H1 (cell line): ENCODE data around the gene TEN1. TPM values are rescaled to one million over a fixed set of nuclear protein-coding genes. Genes with fewer than 3 reads are reported as not detected.
A peak's percentile ranks its signal among the peaks of the same experiment; 100 is the strongest.

ENCODE experiments used
- CTCF ChIA-PET: fragments of 300-600 bp; sonication (Branson Sonifier 250); formaldehyde crosslinking; loops from one replicate; lab custom pipeline; 2021; ENCODE audit not compliant: partially characterized antibody; lab: Charles Lee
- POLR2A ChIA-PET: fragments of 300-600 bp; sonication (Branson Sonifier 250); formaldehyde crosslinking; loops from one replicate; lab custom pipeline; 2021; ENCODE audit warnings: inconsistent platforms; ENCODE audit not compliant: partially characterized antibody; lab: Charles Lee
- DNase-seq, 2 experiments: peaks; one replicate each; pipeline versions ENCODE4 v3.0.0 to v3.0.0-alpha.2; 2010 to 2022; ENCODE audit warnings: low spot score in 2 of 2, low read depth in 1 of 2, mixed read lengths in 1 of 2
- FAIRE-seq: peaks from 2 replicates; lab custom pipeline; 2011; peaks lifted over from hg19 to GRCh38; lab: Jason Lieb, UNC
- H2AFZ ChIP-seq: 2 replicates; pipeline ENCODE4 v1.8.1; 2012; ENCODE audit warnings: low read length, inconsistent platforms
- H2AK5ac ChIP-seq: 2 replicates; pipeline ENCODE4 v1.6.1; 2013; ENCODE audit warnings: low read depth, low read length
- H2BK120ac ChIP-seq: replicated peaks from 2 replicates; pipeline ENCODE3; 2013; ENCODE audit warnings: low read depth, low read length, inconsistent platforms
- H2BK12ac ChIP-seq: 2 replicates; pipeline ENCODE4 v1.6.1; 2013; ENCODE audit warnings: low read depth, low read length
- H2BK15ac ChIP-seq: 2 replicates; pipeline ENCODE4 v1.6.1; 2013; ENCODE audit warnings: low read length
- H2BK20ac ChIP-seq: 2 replicates; pipeline ENCODE4 v1.6.1; 2013; ENCODE audit warnings: low read length
- H2BK5ac ChIP-seq: 2 replicates; pipeline ENCODE4 v1.6.1; 2013; ENCODE audit warnings: low read depth, low read length
- H3K14ac ChIP-seq: 2 replicates; pipeline ENCODE4 v1.6.1; 2013; ENCODE audit warnings: inconsistent platforms; ENCODE audit not compliant: insufficient read length
- H3K18ac ChIP-seq: 2 replicates; pipeline ENCODE4 v1.6.1; 2013; ENCODE audit warnings: low read length; ENCODE audit errors: extremely low read depth
- H3K23ac ChIP-seq: 2 replicates; pipeline ENCODE4 v1.6.1; 2013; ENCODE audit warnings: inconsistent platforms; ENCODE audit not compliant: insufficient read length
- H3K23me2 ChIP-seq: 2 replicates; pipeline ENCODE4 v1.6.1; 2013; ENCODE audit warnings: low read depth, low read length
- H3K27ac ChIP-seq: 2 replicates; pipeline ENCODE4 v1.6.1; 2011; ENCODE audit warnings: low read depth, low read length, inconsistent platforms
- H3K27me3 ChIP-seq, 4 experiments: replicated peaks in 1 of 4; 1 replicate in 1 of 4; 2 replicates in 3 of 4; pipeline versions ENCODE4 v1.6.1 to v1.8.1; 2011 to 2013; ENCODE audit warnings: low read length in 3 of 4, mild to moderate bottlenecking in 3 of 4, inconsistent platforms in 2 of 4, mixed read lengths in 2 of 4, moderate library complexity in 1 of 4; ENCODE audit not compliant: control insufficient read depth in 3 of 4, insufficient read depth in 3 of 4; ENCODE audit errors: extremely low read depth in 1 of 4
- H3K36me3 ChIP-seq, 4 experiments: 2 replicates each; pipeline versions ENCODE4 v1.6.1 to v1.8.1; 2011 to 2013; ENCODE audit warnings: mild to moderate bottlenecking in 4 of 4, low read length in 3 of 4, moderate library complexity in 2 of 4, control low read depth in 1 of 4, inconsistent platforms in 1 of 4; ENCODE audit not compliant: insufficient read depth in 4 of 4, control insufficient read depth in 2 of 4
- H3K4ac ChIP-seq: replicated peaks from 2 replicates; pipeline ENCODE3; 2013; ENCODE audit warnings: low read length, low read depth, mixed read lengths, inconsistent platforms; ENCODE audit not compliant: insufficient read length
- H3K4me1 ChIP-seq, 4 experiments: replicated peaks in 1 of 4; 1 replicate in 1 of 4; 2 replicates in 3 of 4; pipeline versions ENCODE4 v1.6.1 to v1.8.1; 2011 to 2013; ENCODE audit warnings: low read length in 3 of 4, inconsistent platforms in 2 of 4, mixed read lengths in 1 of 4; ENCODE audit not compliant: insufficient read depth in 4 of 4, control insufficient read depth in 3 of 4
- H3K4me2 ChIP-seq, 2 experiments: 2 replicates each; pipeline versions ENCODE4 v1.6.1 to v1.8.1; 2011 to 2013; ENCODE audit warnings: low read depth in 2 of 2, low read length in 2 of 2, control low read depth in 1 of 2, inconsistent platforms in 1 of 2, mild to moderate bottlenecking in 1 of 2; ENCODE audit not compliant: insufficient read depth in 1 of 2
- H3K4me3 ChIP-seq, 4 experiments: fragments of 200-600, 300-600 bp in 1 of 4; sonication (generic), shearing (Covaris generic), sonication (Bioruptor Twin) in 1 of 4; 2 replicates each; pipeline versions ENCODE4 v1.5.1 to v1.8.1; 2011 to 2016; ENCODE audit warnings: low read length in 4 of 4, low read depth in 3 of 4, control low read depth in 2 of 4, inconsistent platforms in 2 of 4, mild to moderate bottlenecking in 2 of 4, mixed read lengths in 1 of 4, moderate library complexity in 1 of 4; ENCODE audit not compliant: insufficient read depth in 2 of 4; ENCODE audit errors: extremely low read depth in 1 of 4
- H3K56ac ChIP-seq: replicated peaks from 2 replicates; pipeline ENCODE3; 2013; ENCODE audit warnings: low read depth, mild to moderate bottlenecking, mixed read lengths, low read length, inconsistent platforms; ENCODE audit not compliant: insufficient read length
- H3K79me1 ChIP-seq: 2 replicates; pipeline ENCODE4 v1.6.1; 2013; ENCODE audit warnings: low read depth, low read length, control low read depth
- H3K79me2 ChIP-seq, 2 experiments: 2 replicates each; pipeline versions ENCODE4 v1.6.1 to v1.8.1; 2012 to 2013; ENCODE audit warnings: low read length in 2 of 2, mild to moderate bottlenecking in 2 of 2, inconsistent platforms in 1 of 2; ENCODE audit not compliant: insufficient read depth in 2 of 2, control insufficient read depth in 1 of 2
- H3K9ac ChIP-seq, 4 experiments: replicated peaks in 1 of 4; 1 replicate in 1 of 4; 2 replicates in 3 of 4; pipeline versions ENCODE4 v1.6.1 to v1.8.1; 2011 to 2013; ENCODE audit warnings: low read depth in 3 of 4, low read length in 3 of 4, control low read depth in 2 of 4, mild to moderate bottlenecking in 2 of 4, moderate library complexity in 2 of 4, inconsistent platforms in 1 of 4; ENCODE audit errors: extremely low read depth in 1 of 4
- H3K9me3 ChIP-seq, 2 experiments: 2 replicates each; pipeline versions ENCODE4 v1.6.1 to v1.8.1; 2012 to 2013; ENCODE audit warnings: mild to moderate bottlenecking in 2 of 2, moderate library complexity in 2 of 2, control low read depth in 1 of 2, inconsistent platforms in 1 of 2, low read depth in 1 of 2, low read length in 1 of 2, mixed read lengths in 1 of 2; ENCODE audit not compliant: insufficient read depth in 2 of 2
- H4K20me1 ChIP-seq, 2 experiments: replicated peaks in 1 of 2; 2 replicates each; pipeline versions ENCODE3 to v1.8.1; 2011 to 2013; ENCODE audit warnings: inconsistent platforms in 2 of 2, low read length in 2 of 2, mild to moderate bottlenecking in 1 of 2; ENCODE audit not compliant: insufficient read depth in 2 of 2, control insufficient read depth in 1 of 2
- H4K5ac ChIP-seq: 2 replicates; pipeline ENCODE4 v1.6.1; 2013; ENCODE audit warnings: low read length, low read depth, mixed read lengths, inconsistent platforms; ENCODE audit not compliant: insufficient read length
- H4K8ac ChIP-seq: 2 replicates; pipeline ENCODE4 v1.8.0; 2013; ENCODE audit warnings: mild to moderate bottlenecking, moderate library complexity, low read length, inconsistent platforms; ENCODE audit not compliant: insufficient read depth; ENCODE audit errors: extremely low read depth
- H4K91ac ChIP-seq: replicated peaks from 2 replicates; pipeline ENCODE3; 2013; ENCODE audit warnings: low read length, mixed read lengths, inconsistent platforms; ENCODE audit not compliant: insufficient read length
- ASH2L ChIP-seq: fragments of 200-600, 300-600 bp; sonication (generic); IDR thresholded peaks from one replicate; pipeline ENCODE4 v1.7.1; 2017; ENCODE audit warnings: low read length
- BRCA1 ChIP-seq: IDR thresholded peaks from 2 replicates; pipeline ENCODE4 v1.6.1; 2012; ENCODE audit warnings: low read depth, low read length, improper control_type of control experiment
- whole genome bisulfite sequencing, 2 experiments: shearing (Covaris generic) in 1 of 2; methylation state at CpG; one replicate each; pipeline versions ENCODE4 v1.1.6 to v1.1.7; 2013 to 2015; ENCODE audit warnings: low lambda C conversion rate in 2 of 2, mixed read lengths in 2 of 2, inconsistent platforms in 1 of 2, low coverage in 1 of 2, missing lambda C conversion rate in 1 of 2; ENCODE audit not compliant: insufficient replicate concordance in 2 of 2, insufficient coverage in 1 of 2, insufficient read length in 1 of 2; ENCODE audit errors: extremely low coverage in 1 of 2, missing lambda C conversion rate in 1 of 2; 5-methylcytosine and 5-hydroxymethylcytosine counted together
- polyA plus RNA-seq, 7 experiments: library from polyadenylated mRNA; depleted of rRNA in 3 of 7; stranded (reverse) in 5 of 7; unstranded in 2 of 7; fragments of >200 nt in 5 of 7; fragments of 200-250 nt in 2 of 7; gene quantifications; 1 replicate in 5 of 7; 2 replicates in 1 of 7; 4 replicates in 1 of 7; pipeline versions ENCODE4 v1.2.1 to v1.2.3, GENCODE V29; 2011 to 2013; ENCODE audit warnings: missing spikeins in 2 of 7, mixed read lengths in 2 of 7
- total RNA-seq: library from RNA; stranded (reverse); fragmentation: NEBNext Ultra II Directional; extraction: Animal tissue kit (Norgen Biotek cat#: 25700); gene quantifications from 2 replicates; pipeline ENCODE4 v1.2.1, GENCODE V29; 2021

The TEN1 gene
- total and polyA plus RNA-seq, 2 of the 8 experiments (the other 6 are each of a cell fraction or from before 2014, with no cell fraction given): 15.9 to 18.7 TPM

- H3K9me3 ChIP-seq: no peaks in the 10 kb centered on the region
- no peak overlapping the region for H4K8ac ChIP-seq
- ChIA-PET POLR2A (interaction anchor here (0.9 to 1.9 kb wide), 3 partner anchors 9 to 14 kb away, joined by 3 to 6 read pairs (median 4); no protein-coding TSS in a partner anchor), CTCF (interaction anchor here (0.6 to 32.0 kb wide), 14 partner anchors 9 to 350 kb away, joined by 3 to 885 read pairs (median 3); partner anchors contain the start of genes CDK3, MRPL38 and TRIM65)
- no peak overlapping the region for H2BK5ac ChIP-seq
- TF ChIP-seq ASH2L: no peak
- peak; percentile 88 for TF ChIP-seq BRCA1
- H4K91ac ChIP-seq: no peak overlapping the region
- no peak overlapping the region for H3K4ac ChIP-seq
- no peak overlapping the region for H3K4me2 ChIP-seq
- H3K23ac ChIP-seq: no peak overlapping the region
- H3K79me1 ChIP-seq: no peaks in the 10 kb centered on the region
- DNase-seq: no peak
- no peaks in the 10 kb centered on the region for H3K79me2 ChIP-seq
- 0 out of 2 replicates have a peak overlapping the region, but pooled peaks have one; percentile 48 for H2BK20ac ChIP-seq
- H2AK5ac ChIP-seq: no peak overlapping the region
- WGBS, 2 experiments: 80% methylated on average over 6 of the region's 6 CpGs; no CpG with 5 or more reads in 1 of the 2 experiments
- no peak overlapping the region for H2AFZ ChIP-seq
- no peak overlapping the region for H3K56ac ChIP-seq
- no peak overlapping the region for H3K27ac ChIP-seq
- no peak overlapping the region for H2BK12ac ChIP-seq
- 0 out of 2 replicates have a peak overlapping the region, but pooled peaks have one; percentile 46 for H2BK15ac ChIP-seq
- H4K5ac ChIP-seq: no peak overlapping the region
- H3K9ac ChIP-seq: no peak overlapping the region
- no peaks in the 10 kb centered on the region for H4K20me1 ChIP-seq
- FAIRE-seq: peak; percentile 42
- H3K36me3 ChIP-seq: no peaks in the 10 kb centered on the region
- no peaks in the 10 kb centered on the region for H3K4me1 ChIP-seq
- H3K14ac ChIP-seq: no peak overlapping the region
- H3K4me3 ChIP-seq: no peak overlapping the region
- H2BK120ac ChIP-seq: no peak overlapping the region
- no peaks in the 10 kb centered on the region for H3K23me2 ChIP-seq
- H3K18ac ChIP-seq: no peak overlapping the region
- H3K27me3 ChIP-seq: no peaks in the 10 kb centered on the region
Measured at GRCh38 chr17:76019833-76020467, 40.9 kb downstream of the TEN1 start.
